HepG2 (cell line): ENCODE measurements around the gene ZNF440. TPM values are rescaled to one million over a fixed set of nuclear protein-coding genes. Genes with fewer than 3 reads are reported as not detected.

ENCODE experiments used
- AGO2 ChIP-seq: fragments of 200-400 bp; formaldehyde crosslinking; optimal IDR thresholded peaks from 2 replicates; pipeline ENCODE3; 2017; ENCODE audit warnings: mild to moderate bottlenecking, low read depth, low read length, moderate library complexity
- BCLAF1 ChIP-seq: fragments of 450-650 bp; IDR thresholded peaks from 2 replicates; pipeline ENCODE4 v1.6.1; 2017; ENCODE audit warnings: mild to moderate bottlenecking
- BORCS8-MEF2B ChIP-seq: sonication (generic); formaldehyde crosslinking; IDR thresholded peaks from 2 replicates; pipeline ENCODE4 v1.8.0; 2022; ENCODE audit warnings: mild to moderate bottlenecking, missing genetic modification reagents
- CCAR2 ChIP-seq: fragments of 200-400 bp; formaldehyde crosslinking; optimal IDR thresholded peaks from 2 replicates; pipeline ENCODE3; 2018; ENCODE audit warnings: low read depth, mild to moderate bottlenecking, low read length, moderate library complexity
- EED ChIP-seq: sonication (generic); formaldehyde crosslinking; IDR thresholded peaks from 2 replicates; pipeline ENCODE4 v1.5.0; 2020; ENCODE audit warnings: mild to moderate bottlenecking, missing genetic modification reagents
- FOXC1 ChIP-seq: sonication (generic); formaldehyde crosslinking; IDR thresholded peaks from 2 replicates; pipeline ENCODE4 v1.8.0; 2022; ENCODE audit warnings: mild to moderate bottlenecking, missing genetic modification reagents, borderline replicate concordance
- IRF2 ChIP-seq: IDR thresholded peaks from 2 replicates; pipeline ENCODE4 v1.6.1; 2018; ENCODE audit warnings: missing genetic modification reagents, missing compliant biosample characterization
- ISL2 ChIP-seq: sonication (generic); formaldehyde crosslinking; IDR thresholded peaks from 2 replicates; pipeline ENCODE4 v1.5.0; 2020; ENCODE audit warnings: missing genetic modification reagents
- MTF1 ChIP-seq: sonication (generic); formaldehyde crosslinking; IDR thresholded peaks from 2 replicates; pipeline ENCODE4 v1.5.0; 2020; ENCODE audit warnings: missing genetic modification reagents
- MYC ChIP-seq: sonication (generic); formaldehyde crosslinking; IDR thresholded peaks from 2 replicates; pipeline ENCODE4 v1.9.0; 2021; ENCODE audit warnings: missing genetic modification reagents, borderline replicate concordance
- POLR2AphosphoS5 ChIP-seq: IDR thresholded peaks from 2 replicates; pipeline ENCODE4 v1.6.1; 2012; ENCODE audit warnings: low read depth, low read length
- PRDM10 ChIP-seq: sonication (generic); formaldehyde crosslinking; IDR thresholded peaks from 2 replicates; pipeline ENCODE4 v1.4.0; 2020; ENCODE audit warnings: low read depth, missing genetic modification reagents
- SP5 ChIP-seq: IDR thresholded peaks from 2 replicates; pipeline ENCODE4 v1.6.1; 2016; ENCODE audit warnings: low read depth, borderline replicate concordance
- ZNF232 ChIP-seq: sonication (generic); formaldehyde crosslinking; IDR thresholded peaks from 2 replicates; pipeline ENCODE4 v1.4.0; 2020; ENCODE audit warnings: missing genetic modification reagents, borderline replicate concordance
- ZNF264 ChIP-seq: sonication (generic); formaldehyde crosslinking; IDR thresholded peaks from 2 replicates; pipeline ENCODE4 v1.4.0; 2020; ENCODE audit warnings: missing genetic modification reagents
- ZNF564 ChIP-seq: sonication (generic); formaldehyde crosslinking; IDR thresholded peaks from 2 replicates; pipeline ENCODE4 v1.8.1; 2023; ENCODE audit warnings: mild to moderate bottlenecking, missing genetic modification reagents
- ZNF761 ChIP-seq: sonication (generic); formaldehyde crosslinking; conservative IDR thresholded peaks from 2 replicates; pipeline ENCODE4 v1.4.0; 2020; ENCODE audit warnings: mild to moderate bottlenecking, missing genetic modification reagents
- ZNF772 ChIP-seq: sonication (generic); formaldehyde crosslinking; IDR thresholded peaks from 2 replicates; pipeline ENCODE4 v1.5.0; 2020; ENCODE audit warnings: mild to moderate bottlenecking, missing genetic modification reagents
- ZNF878 ChIP-seq: sonication (generic); formaldehyde crosslinking; IDR thresholded peaks from 2 replicates; pipeline ENCODE4 v1.8.1; 2023; ENCODE audit warnings: mild to moderate bottlenecking, missing genetic modification reagents, moderate library complexity
- polyA plus RNA-seq, 8 experiments: library from polyadenylated mRNA; depleted of rRNA in 3 of 8; stranded (reverse) in 7 of 8; unstranded in 1 of 8; fragments of >200 nt; fragmentation: Illumina TruSeq in 4 of 8; extraction: Trizol in 4 of 8; gene quantifications; 2 replicates each; pipeline versions ENCODE4 v1.2.1 to v1.2.3, GENCODE V29; 2011 to 2016; ENCODE audit warnings: low read depth in 4 of 8, missing spikeins in 1 of 8, mixed read lengths in 1 of 8; ENCODE audit not compliant: insufficient read depth in 1 of 8
- total RNA-seq, 5 experiments: library from RNA; depleted of rRNA; stranded (reverse); fragments of >200 nt; fragmentation: Illumina TruSeq; extraction: Trizol; gene quantifications; 2 replicates each; pipeline ENCODE4 v1.2.3, GENCODE V29; 2016; ENCODE audit warnings: low read depth in 1 of 5
- TF ChIP-seq, protein P1 (sequence below): IDR thresholded peaks from 2 replicates; pipeline ENCODE4 v1.6.1; 2016
- TF ChIP-seq, protein P2 (sequence below): sonication (generic); formaldehyde crosslinking; IDR thresholded peaks from 2 replicates; pipeline ENCODE4 v1.4.0; 2020; ENCODE audit warnings: missing genetic modification reagents

The ZNF440 gene
- total and polyA plus RNA-seq, 2 of the 13 experiments (the other 11 are each of a cell fraction or from before 2014, with no cell fraction given), result 2.7 to 12.4 TPM

GRCh38 chr19:11767633-11768133 is 46.4 kb upstream of the ZNF440 start (continued):
- peak; percentile 67 for TF ChIP-seq POLR2AphosphoS5
- peak; percentile 53 for TF ChIP-seq SP5
- peak; percentile 1 for TF ChIP-seq AGO2
- peak; percentile 52; the same call in 1 of the 2 replicates for TF ChIP-seq ISL2 (CRISPR knock-in tag)
- TF ChIP-seq ZNF761 (CRISPR knock-in tag), result peak; percentile 48; the same call in 1 of the 2 replicates
- no peak for TF ChIP-seq CCAR2
- TF ChIP-seq, protein P1, sequence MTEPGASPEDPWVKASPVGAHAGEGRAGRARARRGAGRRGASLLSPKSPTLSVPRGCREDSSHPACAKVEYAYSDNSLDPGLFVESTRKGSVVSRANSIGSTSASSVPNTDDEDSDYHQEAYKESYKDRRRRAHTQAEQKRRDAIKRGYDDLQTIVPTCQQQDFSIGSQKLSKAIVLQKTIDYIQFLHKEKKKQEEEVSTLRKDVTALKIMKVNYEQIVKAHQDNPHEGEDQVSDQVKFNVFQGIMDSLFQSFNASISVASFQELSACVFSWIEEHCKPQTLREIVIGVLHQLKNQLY (CRISPR knock-in tag), result 0 out of 2 replicates have a peak, but pooled peaks have one; percentile 29
- TF ChIP-seq ZNF878 (CRISPR knock-in tag), result 0 out of 2 replicates have a peak, but pooled peaks have one; percentile 44
- TF ChIP-seq ZNF232, result peak; percentile 64; the same call in 1 of the 2 replicates
- 0 out of 2 replicates have a peak, but pooled peaks have one; percentile 50 for TF ChIP-seq ZNF772 (CRISPR knock-in tag)
- TF ChIP-seq IRF2 (CRISPR knock-in tag), result peak; percentile 57; the same call in 1 of the 2 replicates
- TF ChIP-seq, protein P2, sequence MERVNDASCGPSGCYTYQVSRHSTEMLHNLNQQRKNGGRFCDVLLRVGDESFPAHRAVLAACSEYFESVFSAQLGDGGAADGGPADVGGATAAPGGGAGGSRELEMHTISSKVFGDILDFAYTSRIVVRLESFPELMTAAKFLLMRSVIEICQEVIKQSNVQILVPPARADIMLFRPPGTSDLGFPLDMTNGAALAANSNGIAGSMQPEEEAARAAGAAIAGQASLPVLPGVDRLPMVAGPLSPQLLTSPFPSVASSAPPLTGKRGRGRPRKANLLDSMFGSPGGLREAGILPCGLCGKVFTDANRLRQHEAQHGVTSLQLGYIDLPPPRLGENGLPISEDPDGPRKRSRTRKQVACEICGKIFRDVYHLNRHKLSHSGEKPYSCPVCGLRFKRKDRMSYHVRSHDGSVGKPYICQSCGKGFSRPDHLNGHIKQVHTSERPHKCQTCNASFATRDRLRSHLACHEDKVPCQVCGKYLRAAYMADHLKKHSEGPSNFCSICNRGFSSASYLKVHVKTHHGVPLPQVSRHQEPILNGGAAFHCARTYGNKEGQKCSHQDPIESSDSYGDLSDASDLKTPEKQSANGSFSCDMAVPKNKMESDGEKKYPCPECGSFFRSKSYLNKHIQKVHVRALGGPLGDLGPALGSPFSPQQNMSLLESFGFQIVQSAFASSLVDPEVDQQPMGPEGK (CRISPR knock-in tag), result peak; percentile 57; the same call in 1 of the 2 replicates
- no peak for TF ChIP-seq FOXC1 (CRISPR knock-in tag)
- 0 out of 2 replicates have a peak, but pooled peaks have one; percentile 50 for TF ChIP-seq PRDM10 (CRISPR knock-in tag)
- no peak for TF ChIP-seq BCLAF1
- TF ChIP-seq ZNF564 (CRISPR knock-in tag), result peak; percentile 64; the same call in 1 of the 2 replicates
- TF ChIP-seq ZNF264 (CRISPR knock-in tag), result no peak
- TF ChIP-seq BORCS8-MEF2B, result no peak
- 0 out of 2 replicates have a peak, but pooled peaks have one; percentile 15 for TF ChIP-seq EED (CRISPR knock-in tag)
- peak; percentile 66; the same call in 1 of the 2 replicates for TF ChIP-seq MYC (CRISPR knock-in tag)
- no peak for TF ChIP-seq MTF1 (CRISPR knock-in tag)
